Fibroblast of lung (primary cell): ENCODE data around the gene TMEM184B. TPM values are rescaled to one million over a fixed set of nuclear protein-coding genes. Genes with fewer than 3 reads are reported as not detected.

ENCODE experiments used
- DNase-seq, 2 donors: peaks; one replicate each; pipeline versions ENCODE4 v3.0.0 to v3.0.0-alpha.2; 2010; ENCODE audit warnings: low read depth in 2 of 2
- H2AFZ ChIP-seq: 2 replicates; pipeline ENCODE4 v1.5.1; 2012; ENCODE audit warnings: low read length, control low read depth, inconsistent platforms
- H3K27ac ChIP-seq: 2 replicates; pipeline ENCODE4 v1.5.1; 2011; ENCODE audit warnings: low read length, control low read depth; ENCODE audit not compliant: insufficient read depth
- H3K27me3 ChIP-seq: 2 replicates; pipeline ENCODE4 v1.5.1; 2011; ENCODE audit warnings: mild to moderate bottlenecking, low read length; ENCODE audit not compliant: control insufficient read depth, insufficient read depth
- H3K36me3 ChIP-seq: 2 replicates; pipeline ENCODE4 v1.5.1; 2011; ENCODE audit warnings: low read length; ENCODE audit not compliant: control insufficient read depth, insufficient read depth
- H3K4me1 ChIP-seq: 2 replicates; pipeline ENCODE4 v1.5.1; 2011; ENCODE audit warnings: low read length; ENCODE audit not compliant: control insufficient read depth, insufficient read depth; ENCODE audit errors: extremely low read depth
- H3K4me2 ChIP-seq: 2 replicates; pipeline ENCODE4 v1.5.1; 2011; ENCODE audit warnings: low read length, control low read depth; ENCODE audit not compliant: insufficient read depth; ENCODE audit errors: extremely low read depth
- H3K4me3 ChIP-seq, 4 experiments: fragments of 200-600 bp in 1 of 4; sonication (generic) in 1 of 4; replicated peaks in 1 of 4; 2 replicates each; pipeline ENCODE4 v1.5.1; 2011 to 2016; ENCODE audit warnings: low read length in 4 of 4, low read depth in 3 of 4, mild to moderate bottlenecking in 3 of 4, control low read depth in 2 of 4, inconsistent platforms in 1 of 4, mixed read lengths in 1 of 4; ENCODE audit not compliant: insufficient read depth in 1 of 4; ENCODE audit errors: control extremely low read depth in 1 of 4
- H3K79me2 ChIP-seq: 2 replicates; pipeline ENCODE4 v1.5.1; 2012; ENCODE audit warnings: mild to moderate bottlenecking, low read length, inconsistent platforms; ENCODE audit not compliant: control insufficient read depth, insufficient read depth
- H3K9ac ChIP-seq: 2 replicates; pipeline ENCODE4 v1.5.1; 2011; ENCODE audit warnings: mild to moderate bottlenecking, low read length, control low read depth; ENCODE audit not compliant: insufficient read depth
- H3K9me3 ChIP-seq: 2 replicates; pipeline ENCODE4 v1.5.1; 2012; ENCODE audit warnings: low read depth, low read length; ENCODE audit not compliant: control insufficient read depth, insufficient read depth
- H4K20me1 ChIP-seq: 2 replicates; pipeline ENCODE4 v1.5.1; 2011; ENCODE audit warnings: low read length; ENCODE audit not compliant: control insufficient read depth, insufficient read depth; ENCODE audit errors: extremely low read depth
- CTCF ChIP-seq, 2 donors: IDR thresholded peaks in 1 of 2; conservative IDR thresholded peaks in 1 of 2; 1 replicate in 1 of 2; 2 replicates in 1 of 2; pipeline ENCODE4 v1.5.1; 2011 to 2012; ENCODE audit warnings: low read length in 2 of 2, control low read depth in 1 of 2, inconsistent platforms in 1 of 2, low read depth in 1 of 2, mild to moderate bottlenecking in 1 of 2
- EZH2 ChIP-seq: IDR thresholded peaks from 2 replicates; pipeline ENCODE4 v1.5.1; 2012; ENCODE audit warnings: low read length, control low read depth, mild to moderate bottlenecking; ENCODE audit errors: missing control alignments
- polyA plus RNA-seq, 2 donors: library from polyadenylated mRNA; depleted of rRNA in 1 of 2; stranded (reverse) in 1 of 2; unstranded in 1 of 2; fragments of >200 nt; gene quantifications; 2 replicates each; pipeline ENCODE4 v1.2.1, GENCODE V29; 2011 to 2012; ENCODE audit warnings: missing spikeins in 1 of 2
- total RNA-seq: library from RNA; depleted of rRNA; stranded (reverse); fragments of >200 nt; gene quantifications from 2 replicates; pipeline ENCODE4 v1.2.1, GENCODE V29; 2014

TMEM184B gene
- total and polyA plus RNA-seq, 2 donors (not counting 1 experiment from before 2014, with no cell fraction given), result 28.2 to 37.2 TPM

DNA sequence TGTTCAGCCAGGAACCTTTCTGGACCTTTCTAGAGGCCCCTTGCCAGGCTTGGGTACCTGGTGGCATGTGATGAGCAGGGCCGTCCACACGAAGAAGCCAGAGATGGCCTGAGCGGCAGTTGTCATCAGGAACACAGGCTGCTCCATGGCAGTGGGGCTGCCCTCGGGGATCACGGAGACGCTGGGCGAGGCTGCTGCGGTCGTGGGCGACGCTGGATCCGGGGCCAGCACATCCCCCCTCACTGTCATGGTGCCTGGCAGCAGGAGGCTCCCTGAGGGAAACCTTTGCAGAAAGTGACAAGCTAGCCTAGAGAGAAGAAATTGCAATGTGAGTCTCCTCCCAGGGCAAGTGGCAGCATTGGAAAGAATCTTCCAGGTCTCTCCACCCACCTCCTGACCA lies 25.1 kb downstream of the TMEM184B start:
- no peak overlapping the region for H3K4me3 ChIP-seq
- TF ChIP-seq CTCF (conservative IDR thresholded peaks at IDR 0.05 in 1 of 2, IDR thresholded peaks at IDR 0.05 in 1 of 2; ENCODE audit: low read depth in 1 of 2, low read length in 2 of 2) (no peak), EZH2 (no peak)
- peaks cover 17% of the 10 kb centered on the region for H3K4me1 ChIP-seq
- DNase-seq, result no peak
- no peaks in the 10 kb centered on the region for H3K27me3 ChIP-seq
- H2AFZ ChIP-seq, result no peak overlapping the region
- no peak overlapping the region for H3K9ac ChIP-seq
- H3K9me3 ChIP-seq, result no peaks in the 10 kb centered on the region
- H3K4me2 ChIP-seq, result no peak overlapping the region
- H3K36me3 ChIP-seq, result peaks cover 22% of the 10 kb centered on the region
- no peaks in the 10 kb centered on the region for H4K20me1 ChIP-seq
- peaks cover 43% of the 10 kb centered on the region for H3K79me2 ChIP-seq
- no peak overlapping the region for H3K27ac ChIP-seq

- H4K20me1 ChIP-seq, result no peaks in the 10 kb centered on the region
- DNase-seq, result no peak
- peaks cover 22% of the 10 kb centered on the region for H3K36me3 ChIP-seq
Measured at GRCh38 chr22:38246692-38247091, 26.1 kb downstream of the TMEM184B start.

DNA sequence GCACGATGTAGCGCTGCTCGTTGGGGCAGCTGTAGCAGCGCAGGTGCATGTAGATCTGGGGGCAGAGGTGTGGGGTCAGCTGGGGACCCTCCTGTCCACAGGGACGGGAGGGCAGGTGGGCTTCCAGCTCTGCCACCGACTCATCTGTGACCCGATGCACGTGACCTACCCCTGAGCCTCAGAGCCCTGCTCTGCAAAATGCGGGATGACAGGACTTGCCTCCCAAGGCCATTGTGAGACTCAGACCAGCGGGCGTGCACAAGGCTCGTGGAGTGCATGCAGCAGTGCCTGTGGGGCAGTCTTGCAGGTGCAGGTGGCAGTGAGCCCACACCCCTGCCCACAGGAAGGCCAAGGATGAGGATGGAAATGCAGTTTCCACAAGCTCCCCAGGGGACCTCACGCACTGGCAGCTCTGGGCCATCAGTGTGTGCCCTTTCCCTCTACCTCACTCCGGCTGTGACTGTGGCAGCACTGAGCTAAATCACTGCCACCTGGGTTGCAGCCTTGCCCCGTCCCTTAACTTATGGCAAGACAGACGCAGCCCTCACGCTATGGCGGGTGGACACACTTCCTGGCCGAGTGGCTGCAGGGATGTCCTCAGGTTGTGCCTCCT lies 26.7 kb downstream of the TMEM184B start:
- peaks cover 30% of the 10 kb centered on the region for H3K79me2 ChIP-seq
- H4K20me1 ChIP-seq, result no peaks in the 10 kb centered on the region
- no peak overlapping the region for H3K4me2 ChIP-seq
- H3K9ac ChIP-seq, result no peak overlapping the region
- H3K27me3 ChIP-seq, result no peaks in the 10 kb centered on the region
- H2AFZ ChIP-seq, result no peak overlapping the region
- DNase-seq, result no peak
- H3K36me3 ChIP-seq, result peaks cover 22% of the 10 kb centered on the region
- H3K4me3 ChIP-seq, result no peak overlapping the region
- no peak for TF ChIP-seq EZH2
- TF ChIP-seq CTCF (conservative IDR thresholded peaks at IDR 0.05 in 1 of 2, IDR thresholded peaks at IDR 0.05 in 1 of 2; ENCODE audit: low read depth in 1 of 2, low read length in 2 of 2), result no peak
- no peak overlapping the region for H3K27ac ChIP-seq
- peaks cover 13% of the 10 kb centered on the region for H3K4me1 ChIP-seq
- H3K9me3 ChIP-seq, result no peaks in the 10 kb centered on the region

More at GRCh38 chr22:38246692-38247091, 26.1 kb downstream of the TMEM184B start:
- Histone ChIP-seq H3K79me2 (peaks cover 35% of the 10 kb centered on the region), H3K27ac (no peak overlapping the region), H3K4me1 (peaks cover 17% of the 10 kb centered on the region), H3K4me2 (no peak overlapping the region), H3K27me3 (no peaks in the 10 kb centered on the region), H3K9me3 (no peaks in the 10 kb centered on the region), H2AFZ (no peak overlapping the region), H3K4me3 (no peak overlapping the region), H3K9ac (no peak overlapping the region)
- no peak for TF ChIP-seq EZH2
- no peak for TF ChIP-seq CTCF (conservative IDR thresholded peaks at IDR 0.05 in 1 of 2, IDR thresholded peaks at IDR 0.05 in 1 of 2; ENCODE audit: low read depth in 1 of 2, low read length in 2 of 2)
